ENCODE results near the gene FAM186B. TPM values are rescaled to one million over a fixed set of nuclear protein-coding genes. Genes with fewer than 3 reads are reported as not detected.

Gene FAM186B
- total and polyA plus RNA-seq, 2 of the 13 experiments (the other 11 are each of a cell fraction or from before 2014, with no cell fraction given) = 0.07 to 0.20 TPM

- 100% methylated on average over 1 of the region's 11 CpGs for WGBS (ENCODE audit: low lambda C conversion rate)
- POLR2A ChIA-PET = interaction anchor here (1.0 to 1.9 kb wide), 4 partner anchors 19 to 185 kb away, joined by 3 to 15 read pairs (median 4); partner anchors contain the start of genes NCKAP5L, PRPF40B and TMBIM6
- no peak for TF ChIP-seq ATF7-NPFF (CRISPR knock-in tag; IDR thresholded peaks at IDR 0.05; ENCODE audit: low read depth)
- TF ChIP-seq MAZ (IDR thresholded peaks at IDR 0.05; ENCODE audit: borderline replicate concordance, low read depth, low read length) = no peak
- TF ChIP-seq MAZ (CRISPR knock-in tag; IDR thresholded peaks at IDR 0.05; ENCODE audit: low read depth) = no peak
- TF ChIP-seq POLR2AphosphoS2 (IDR thresholded peaks at IDR 0.05; ENCODE audit: low read depth, low read length) = no peak
- peak; percentile 63; the same call in 1 of the 2 replicates for TF ChIP-seq DR1 (CRISPR knock-in tag; IDR thresholded peaks at IDR 0.05)
- no peak for TF ChIP-seq KLF9 (CRISPR knock-in tag; IDR thresholded peaks at IDR 0.05; ENCODE audit: low read depth)
- TF ChIP-seq PAXIP1 (CRISPR knock-in tag; conservative IDR thresholded peaks at IDR 0.05) = peak; percentile 84
- TF ChIP-seq, protein P1, sequence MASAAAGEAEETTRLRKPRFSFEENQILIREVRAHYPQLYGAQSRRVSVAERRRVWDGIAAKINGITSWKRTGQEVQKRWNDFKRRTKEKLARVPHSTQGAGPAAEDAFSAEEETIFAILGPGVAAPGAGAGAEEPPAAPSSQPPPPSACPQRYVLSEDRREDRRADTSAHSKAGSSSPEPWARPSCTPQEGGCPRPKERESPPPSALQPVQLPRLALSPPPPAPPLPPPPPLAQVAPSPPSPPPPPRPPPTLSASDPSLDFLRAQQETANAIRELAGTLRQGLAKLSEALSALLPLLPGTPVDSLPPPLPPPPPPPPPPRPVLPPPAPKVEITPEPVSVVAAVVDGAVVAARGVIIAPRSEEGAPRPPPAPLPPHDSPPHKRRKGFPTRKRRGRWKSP (CRISPR knock-in tag; IDR thresholded peaks at IDR 0.05) = no peak
- TF ChIP-seq, protein P2, sequence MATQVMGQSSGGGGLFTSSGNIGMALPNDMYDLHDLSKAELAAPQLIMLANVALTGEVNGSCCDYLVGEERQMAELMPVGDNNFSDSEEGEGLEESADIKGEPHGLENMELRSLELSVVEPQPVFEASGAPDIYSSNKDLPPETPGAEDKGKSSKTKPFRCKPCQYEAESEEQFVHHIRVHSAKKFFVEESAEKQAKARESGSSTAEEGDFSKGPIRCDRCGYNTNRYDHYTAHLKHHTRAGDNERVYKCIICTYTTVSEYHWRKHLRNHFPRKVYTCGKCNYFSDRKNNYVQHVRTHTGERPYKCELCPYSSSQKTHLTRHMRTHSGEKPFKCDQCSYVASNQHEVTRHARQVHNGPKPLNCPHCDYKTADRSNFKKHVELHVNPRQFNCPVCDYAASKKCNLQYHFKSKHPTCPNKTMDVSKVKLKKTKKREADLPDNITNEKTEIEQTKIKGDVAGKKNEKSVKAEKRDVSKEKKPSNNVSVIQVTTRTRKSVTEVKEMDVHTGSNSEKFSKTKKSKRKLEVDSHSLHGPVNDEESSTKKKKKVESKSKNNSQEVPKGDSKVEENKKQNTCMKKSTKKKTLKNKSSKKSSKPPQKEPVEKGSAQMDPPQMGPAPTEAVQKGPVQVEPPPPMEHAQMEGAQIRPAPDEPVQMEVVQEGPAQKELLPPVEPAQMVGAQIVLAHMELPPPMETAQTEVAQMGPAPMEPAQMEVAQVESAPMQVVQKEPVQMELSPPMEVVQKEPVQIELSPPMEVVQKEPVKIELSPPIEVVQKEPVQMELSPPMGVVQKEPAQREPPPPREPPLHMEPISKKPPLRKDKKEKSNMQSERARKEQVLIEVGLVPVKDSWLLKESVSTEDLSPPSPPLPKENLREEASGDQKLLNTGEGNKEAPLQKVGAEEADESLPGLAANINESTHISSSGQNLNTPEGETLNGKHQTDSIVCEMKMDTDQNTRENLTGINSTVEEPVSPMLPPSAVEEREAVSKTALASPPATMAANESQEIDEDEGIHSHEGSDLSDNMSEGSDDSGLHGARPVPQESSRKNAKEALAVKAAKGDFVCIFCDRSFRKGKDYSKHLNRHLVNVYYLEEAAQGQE (IDR thresholded peaks at IDR 0.05; ENCODE audit: borderline replicate concordance in 1 of 2, low read depth in 1 of 2, low read length in 2 of 2) = no peak
- TF ChIP-seq PAWR (CRISPR knock-in tag; IDR thresholded peaks at IDR 0.05; ENCODE audit: borderline replicate concordance) = no peak
- TF ChIP-seq CBFB (CRISPR knock-in tag; IDR thresholded peaks at IDR 0.05) = no peak
- no peak for TF ChIP-seq ZNF275 (CRISPR knock-in tag; IDR thresholded peaks at IDR 0.05; ENCODE audit: borderline replicate concordance)
- TF ChIP-seq ZNF33B (CRISPR knock-in tag; IDR thresholded peaks at IDR 0.05) = no peak; the same call in 1 of the 2 replicates
- TF ChIP-seq NFIB (CRISPR knock-in tag; IDR thresholded peaks at IDR 0.05; ENCODE audit: borderline replicate concordance) = no peak
These were observed 36.9 kb upstream of the FAM186B start for GRCh38 chr12:49642370-49642802.

More at GRCh38 chr12:49642370-49642802, 36.9 kb upstream of the FAM186B start:
- H4K20me1 ChIP-seq (ENCODE audit: insufficient read depth, low read length) = no peaks in the 10 kb centered on the region
- in situ Hi-C loops (cut with HindIII; ENCODE audit: extremely low pct_ligation_motif_present, low pct_unique_long_range_greater_than_20kb) (loop anchor here (5.0 kb wide), 1 partner anchor 65 kb away; the partner anchor contains the start of gene FMNL3), intact Hi-C loops (cut with micrococcal nuclease; ENCODE audit: unreplicated experiment) (no loop called here)
- H3K9me3 ChIP-seq (ENCODE audit: low read length) = no peaks in the 10 kb centered on the region
- peak overlapping the region in 1 of 3 experiments; percentile 13; a peak in 1 of 6 replicates for H3K4me3 ChIP-seq (replicated peaks in 1 of 3; ENCODE audit: insufficient read depth in 1 of 3, low read depth in 2 of 3, low read length in 3 of 3)
- no TSS peak for BruUV-seq (replicated peaks)
- H3K27ac ChIP-seq (ENCODE audit: extremely low read length, insufficient read depth, low read length) = peak overlapping the region; percentile 87
- CTCF ChIA-PET (ENCODE audit: low intra/inter-chr PET ratio, low total read pairs) = no interaction called here
- DNase-seq (ENCODE audit: low spot score) (peak; percentile 86), ATAC-seq (peak; percentile 97), FAIRE-seq (peak; percentile 30)
- H3K27me3 ChIP-seq (ENCODE audit: control insufficient read depth in 1 of 2, insufficient read depth in 2 of 2, low read length in 2 of 2) = no peaks in the 10 kb centered on the region; a peak in 1 of 5 replicates
- peak overlapping the region; percentile 61 for H2AFZ ChIP-seq (ENCODE audit: low read length)
- H3K9ac ChIP-seq (ENCODE audit: insufficient read depth, low read depth, low read length) = peak overlapping the region; percentile 75
- H3K79me2 ChIP-seq (ENCODE audit: insufficient read depth, low read length) = no peaks in the 10 kb centered on the region
- H3K4me2 ChIP-seq (ENCODE audit: low read depth, low read length) = peak overlapping the region; percentile 53
- H3K4me1 ChIP-seq (ENCODE audit: insufficient read depth, low read length) = peaks cover 51% of the 10 kb centered on the region
- H3K36me3 ChIP-seq (replicated peaks in 1 of 2; ENCODE audit: control insufficient read depth in 1 of 2, insufficient read depth in 2 of 2, low read length in 2 of 2) = peaks cover 0 to 1% of the 10 kb centered on the region in 2 experiments; a peak in 2 of 5 replicates
